GM10248 (cell line): Measurements from ENCODE around the gene PPP2R5B.

Experiments used
- CTCF ChIA-PET: fragments of 300-600 bp; sonication (Branson Sonifier 250); formaldehyde crosslinking; extraction: SDS; loops from one replicate; lab custom pipeline; 2021; ENCODE audit warnings: antibody characterized with exemption; lab: Yijun Ruan, JAX
- POLR2A ChIA-PET: fragments of 350-650 bp; sonication (Branson Sonifier 250); formaldehyde crosslinking; extraction: SDS; loops from one replicate; lab custom pipeline; 2020; ENCODE audit warnings: antibody characterized with exemption; lab: Yijun Ruan, JAX
- DNase-seq: peaks from one replicate; pipeline ENCODE4 v3.0.0; 2012; ENCODE audit errors: extremely low spot score
- TF ChIP-seq, protein P1 (sequence below): IDR thresholded peaks from 2 replicates; pipeline ENCODE4 v1.5.1; 2012; ENCODE audit warnings: mild to moderate bottlenecking, low read depth; ENCODE audit errors: extremely low read depth, missing control alignments, control extremely low read depth

Gene PPP2R5B

DNA sequence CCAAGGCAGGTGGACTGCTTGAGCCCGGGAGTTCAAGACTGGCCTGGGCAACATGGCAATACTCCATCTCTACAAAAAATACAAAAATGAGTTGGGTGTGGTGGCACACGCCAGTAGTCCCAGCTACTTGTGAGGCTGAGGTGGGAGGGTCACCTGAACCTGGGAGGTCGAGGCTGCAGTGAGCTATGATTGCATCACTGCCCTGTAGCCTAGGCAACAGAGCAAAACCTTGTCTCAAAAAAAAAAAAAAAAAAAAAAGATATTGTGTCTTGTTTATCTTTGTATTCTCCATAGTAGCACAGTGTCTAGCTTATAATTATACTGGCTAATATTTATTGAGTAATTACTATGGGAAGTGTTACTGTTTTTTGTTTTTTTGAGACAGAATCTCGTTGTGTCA, 27.0 kb downstream of the PPP2R5B start:
- CTCF ChIA-PET: interaction anchor here (0.9 kb wide), 1 partner anchor 378 kb away, joined by 3 read pairs; no protein-coding TSS in a partner anchor
- no peak for DNase-seq
- POLR2A ChIA-PET: no interaction called here
- TF ChIP-seq, protein P1, sequence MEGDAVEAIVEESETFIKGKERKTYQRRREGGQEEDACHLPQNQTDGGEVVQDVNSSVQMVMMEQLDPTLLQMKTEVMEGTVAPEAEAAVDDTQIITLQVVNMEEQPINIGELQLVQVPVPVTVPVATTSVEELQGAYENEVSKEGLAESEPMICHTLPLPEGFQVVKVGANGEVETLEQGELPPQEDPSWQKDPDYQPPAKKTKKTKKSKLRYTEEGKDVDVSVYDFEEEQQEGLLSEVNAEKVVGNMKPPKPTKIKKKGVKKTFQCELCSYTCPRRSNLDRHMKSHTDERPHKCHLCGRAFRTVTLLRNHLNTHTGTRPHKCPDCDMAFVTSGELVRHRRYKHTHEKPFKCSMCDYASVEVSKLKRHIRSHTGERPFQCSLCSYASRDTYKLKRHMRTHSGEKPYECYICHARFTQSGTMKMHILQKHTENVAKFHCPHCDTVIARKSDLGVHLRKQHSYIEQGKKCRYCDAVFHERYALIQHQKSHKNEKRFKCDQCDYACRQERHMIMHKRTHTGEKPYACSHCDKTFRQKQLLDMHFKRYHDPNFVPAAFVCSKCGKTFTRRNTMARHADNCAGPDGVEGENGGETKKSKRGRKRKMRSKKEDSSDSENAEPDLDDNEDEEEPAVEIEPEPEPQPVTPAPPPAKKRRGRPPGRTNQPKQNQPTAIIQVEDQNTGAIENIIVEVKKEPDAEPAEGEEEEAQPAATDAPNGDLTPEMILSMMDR: no peak

DNA sequence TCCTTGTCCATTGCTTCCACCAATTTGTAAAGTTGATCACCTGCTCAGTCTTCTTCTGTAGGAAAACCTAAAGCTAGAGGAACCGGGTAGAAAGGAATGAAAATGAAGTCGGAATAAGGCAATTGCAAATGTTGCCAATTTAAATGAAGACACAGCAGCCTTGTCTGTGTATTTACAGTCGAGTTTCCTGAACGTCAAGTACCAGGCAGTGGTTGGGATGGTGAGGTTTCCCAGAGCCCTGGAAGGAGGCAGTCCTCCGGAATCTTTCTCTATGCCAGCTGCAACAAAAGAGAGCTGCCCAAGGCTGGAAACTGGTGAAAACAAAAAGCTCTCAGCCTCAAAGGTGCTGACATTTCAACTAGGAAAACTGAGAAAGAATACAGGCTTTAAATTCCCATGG, 29.7 kb downstream of the PPP2R5B start:
- TF ChIP-seq, protein P1: no peak
- DNase-seq: no peak
- ChIA-PET POLR2A (no interaction called here), CTCF (interaction anchor here (1.1 to 1.3 kb wide), 4 partner anchors 9 to 66 kb away, joined by 3 to 5 read pairs (median 3); partner anchors contain the start of gene ARL2)

DNA sequence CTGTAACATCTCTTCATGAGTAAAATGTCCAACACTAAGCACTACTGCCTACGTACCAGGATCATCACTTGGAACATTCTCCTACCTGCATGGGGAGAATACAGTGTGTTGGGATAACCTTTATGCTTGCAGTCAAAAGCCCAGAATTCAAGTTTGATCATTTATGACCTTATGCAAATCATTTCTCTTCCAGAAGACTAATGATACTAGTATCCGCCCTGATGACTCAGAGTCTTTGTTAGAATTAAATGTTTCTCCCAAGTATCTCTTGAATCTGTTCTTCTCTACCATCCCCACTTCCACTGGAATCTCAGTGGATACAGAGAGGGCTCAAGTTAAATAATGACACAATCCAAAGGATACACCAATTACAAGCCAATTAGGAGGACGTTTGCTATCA, 35.0 kb downstream of the PPP2R5B start:
- TF ChIP-seq, protein P1: no peak
- ChIA-PET CTCF (no interaction called here), POLR2A (no interaction called here)
- DNase-seq: no peak

DNA sequence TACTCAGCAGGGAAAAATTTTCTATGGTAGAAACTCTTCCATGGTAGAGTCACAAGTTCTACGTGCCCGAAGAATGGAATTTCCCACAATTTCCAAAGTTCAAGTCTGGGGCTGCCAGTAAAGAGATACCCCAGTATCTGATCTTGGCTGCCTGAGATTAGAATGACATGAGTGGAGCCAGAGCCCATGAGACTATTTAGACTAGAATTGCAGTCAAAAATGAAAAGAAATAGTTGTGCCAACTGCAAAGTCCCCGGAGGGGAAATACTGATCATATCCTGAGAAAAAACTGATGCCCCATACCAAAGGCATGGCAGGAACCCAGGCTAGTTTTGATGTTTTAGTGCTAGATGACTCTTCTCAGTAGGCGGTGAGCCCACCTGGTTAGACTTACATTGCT, 36.2 kb downstream of the PPP2R5B start:
- POLR2A ChIA-PET: no interaction called here
- CTCF ChIA-PET: no interaction called here
- TF ChIP-seq, protein P1: no peak
- no peak for DNase-seq

DNA sequence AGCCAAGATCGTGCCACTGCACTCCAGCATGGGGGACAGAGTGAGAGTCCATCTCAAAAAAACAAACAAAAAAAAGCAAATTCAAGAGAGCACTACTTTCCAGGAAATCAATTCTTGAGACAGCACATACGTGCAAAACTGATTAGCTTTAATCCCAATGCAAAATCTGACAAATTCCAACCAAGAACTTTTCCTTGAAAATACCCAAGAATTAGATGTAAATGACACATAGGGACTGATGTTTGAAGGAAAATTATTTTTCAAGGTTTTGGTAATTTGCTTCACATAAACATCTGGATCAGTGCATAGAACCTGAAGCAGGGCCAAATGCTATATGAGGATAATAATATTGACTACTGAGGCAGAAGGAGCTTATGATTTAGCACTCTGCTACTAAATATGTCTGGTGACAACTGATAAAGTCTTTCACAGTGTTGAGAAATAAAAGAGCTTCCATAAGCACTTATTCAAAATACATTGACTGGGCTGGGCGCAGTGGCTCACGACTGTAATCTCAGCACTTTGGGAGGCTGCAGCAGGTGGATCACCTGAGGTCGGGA, 38.7 kb downstream of the PPP2R5B start:
- ChIA-PET POLR2A (no interaction called here), CTCF (interaction anchor here (1.0 to 1.9 kb wide), 7 partner anchors 9 to 117 kb away, joined by 3 to 4 read pairs (median 3); no protein-coding TSS in a partner anchor)
- TF ChIP-seq, protein P1: no peak
- DNase-seq: no peak

DNA sequence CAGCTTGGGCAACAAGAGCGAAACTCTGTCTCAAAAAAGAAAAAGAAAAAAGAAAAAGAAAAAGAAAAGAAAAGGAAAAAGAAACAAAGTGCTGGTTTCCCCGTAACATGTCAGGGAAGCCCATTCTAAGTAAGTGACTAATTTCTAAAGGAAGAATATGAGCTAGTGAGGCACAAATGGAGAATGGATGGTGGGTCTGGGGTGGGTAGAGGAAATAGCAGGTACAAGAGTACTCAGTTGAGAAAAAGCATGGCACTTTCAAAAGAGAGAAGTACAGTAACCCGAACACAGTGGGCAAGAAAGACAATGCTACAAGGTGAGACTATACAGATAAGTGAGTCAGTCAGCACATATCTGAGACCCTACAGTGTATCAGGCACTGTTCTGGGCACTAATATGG, 42.9 kb downstream of the PPP2R5B start:
- TF ChIP-seq, protein P1: no peak
- ChIA-PET POLR2A (no interaction called here), CTCF (interaction anchor here (1.1 to 1.6 kb wide), 3 partner anchors 24 to 37 kb away, joined by 3 read pairs; partner anchors contain the start of gene BATF2)
- DNase-seq: no peak
